ENCODE measurements around the gene PLA2G4A.

GRCh38 chr1:186841599-186841998, 12.8 kb downstream of the PLA2G4A start:
- TF ChIP-seq GATA2 (IDR thresholded peaks at IDR 0.05; ENCODE audit: low read depth, low read length) (no peak), GATA3 (IDR thresholded peaks at IDR 0.05; ENCODE audit: low read depth, low read length) (no peak)

Measured in SH-SY5Y (cell line).